Stomach smooth muscle (tissue), 2 donors: ENCODE results near the gene CST9L.

ENCODE experiments used
- H3K27ac ChIP-seq: one replicate; pipeline ENCODE4 v1.7.0; 2013; ENCODE audit warnings: mild to moderate bottlenecking, low read length, inconsistent platforms
- H3K27me3 ChIP-seq, 2 donors: one replicate each; pipeline ENCODE4 v1.7.0; 2013; ENCODE audit warnings: low read length in 2 of 2; ENCODE audit not compliant: insufficient read depth in 2 of 2, control insufficient read depth in 1 of 2
- H3K36me3 ChIP-seq, 2 donors: one replicate each; pipeline ENCODE4 v1.7.0; 2013; ENCODE audit warnings: low read length in 2 of 2; ENCODE audit not compliant: control insufficient read depth in 2 of 2, insufficient read depth in 2 of 2
- H3K4me1 ChIP-seq: one replicate; pipeline ENCODE4 v1.7.0; 2013; ENCODE audit warnings: low read length; ENCODE audit not compliant: control insufficient read depth, insufficient read depth
- H3K4me3 ChIP-seq, 2 donors: one replicate each; pipeline ENCODE4 v1.7.0; 2013; ENCODE audit warnings: low read length in 2 of 2
- H3K9ac ChIP-seq, 2 donors: one replicate each; pipeline ENCODE4 v1.7.0; 2013; ENCODE audit warnings: low read length in 2 of 2, mild to moderate bottlenecking in 1 of 2
- H3K9me3 ChIP-seq, 2 donors: one replicate each; pipeline ENCODE4 v1.7.0; 2013; ENCODE audit warnings: low read length in 2 of 2; ENCODE audit not compliant: control insufficient read depth in 2 of 2
- donor health status: healthy.
- donor health status: Pancreatic carcinoma.

CST9L gene

DNA sequence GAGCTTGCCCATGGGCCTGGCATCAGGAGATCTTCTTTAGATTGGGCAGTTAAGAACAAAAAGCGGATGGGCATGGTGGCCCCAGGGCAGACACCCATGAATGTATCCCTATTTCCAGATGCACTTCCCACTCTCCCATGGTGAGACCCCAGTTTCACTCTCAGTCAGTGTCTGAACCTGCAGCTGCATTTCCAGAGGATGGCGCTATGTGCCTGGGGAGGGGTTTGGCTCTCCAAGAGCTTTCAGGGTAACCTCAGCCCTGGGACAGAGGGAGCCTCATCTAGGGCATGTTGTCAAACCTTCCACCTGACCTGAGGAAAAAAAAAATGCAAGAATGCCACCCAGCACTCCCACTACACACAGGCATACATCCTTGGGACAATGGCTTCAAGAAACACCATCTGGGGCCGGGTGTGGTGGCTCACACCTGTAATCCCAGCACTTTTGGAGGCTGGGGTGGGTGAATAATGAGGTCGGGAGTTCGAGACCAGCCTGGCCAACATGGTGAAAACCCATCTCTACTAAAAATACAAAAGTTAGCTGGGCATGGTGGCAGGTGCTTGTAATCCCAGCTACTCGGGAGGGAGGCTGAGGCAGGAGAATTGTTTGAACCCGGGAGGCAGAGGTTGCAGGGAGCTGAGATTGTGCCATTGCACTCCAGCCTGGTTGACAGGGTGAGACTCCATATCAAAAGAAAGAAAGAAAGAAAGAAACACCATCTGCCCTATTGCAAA lies 1.9 kb downstream of the CST9L start:
- no peak overlapping the region for H3K27ac ChIP-seq
- H3K9me3 ChIP-seq: peaks cover 0 to 10% of the 10 kb centered on the region in 2 donors

GRCh38 chr20:23565503-23566045 lies 2.7 kb downstream of the CST9L start:
- no peaks in the 10 kb centered on the region for H3K4me1 ChIP-seq
- no peak overlapping the region for H3K9ac ChIP-seq
- peaks cover 2 to 3% of the 10 kb centered on the region in 2 donors for H3K27me3 ChIP-seq
- no peak overlapping the region for H3K4me3 ChIP-seq
- H3K9me3 ChIP-seq: peaks cover under 1 to 13% of the 10 kb centered on the region in 2 donors
- no peaks in the 10 kb centered on the region for H3K36me3 ChIP-seq
- no peak overlapping the region for H3K27ac ChIP-seq

More for the DNA sequence above, 1.9 kb downstream of the CST9L start:
- H3K4me3 ChIP-seq: no peak overlapping the region
- no peak overlapping the region for H3K9ac ChIP-seq
- no peaks in the 10 kb centered on the region for H3K36me3 ChIP-seq
- no peaks in the 10 kb centered on the region for H3K4me1 ChIP-seq
- peaks cover 2 to 3% of the 10 kb centered on the region in 2 donors for H3K27me3 ChIP-seq

DNA sequence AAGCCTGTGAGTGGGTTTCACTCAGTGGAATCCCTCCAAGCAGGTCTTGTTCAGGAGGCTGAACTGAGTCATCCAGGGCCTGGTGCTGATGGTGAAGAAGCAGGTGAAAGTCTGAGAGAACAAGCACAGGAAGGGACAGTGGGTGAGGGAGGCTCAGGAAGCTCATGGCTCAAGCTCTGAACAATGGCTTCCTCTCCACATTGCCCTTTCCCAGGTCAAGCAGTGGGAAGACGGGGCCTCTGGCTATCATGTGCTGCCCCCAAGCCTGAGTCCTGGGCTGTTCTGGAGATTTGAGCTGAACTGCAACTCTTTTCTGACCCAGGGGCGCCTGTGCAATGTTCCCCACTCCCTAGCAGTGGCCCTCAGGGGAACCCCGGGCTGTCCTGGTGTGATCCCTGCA lies 3.4 kb downstream of the CST9L start:
- Histone ChIP-seq H3K4me3 (no peak overlapping the region), H3K9ac (no peak overlapping the region), H3K27ac (no peak overlapping the region), H3K27me3 (peaks cover 2 to 3% of the 10 kb centered on the region in 2 donors), H3K4me1 (no peaks in the 10 kb centered on the region), H3K36me3 (no peaks in the 10 kb centered on the region), H3K9me3 (peaks cover 6 to 18% of the 10 kb centered on the region in 2 donors)

GRCh38 chr20:23562721-23563342 lies 5.5 kb downstream of the CST9L start:
- Histone ChIP-seq H3K36me3 (no peaks in the 10 kb centered on the region), H3K9ac (no peak overlapping the region), H3K27ac (no peak overlapping the region), H3K4me3 (no peak overlapping the region), H3K9me3 (peaks cover 6 to 18% of the 10 kb centered on the region in 2 donors), H3K4me1 (no peaks in the 10 kb centered on the region), H3K27me3 (no peaks in the 10 kb centered on the region)

DNA sequence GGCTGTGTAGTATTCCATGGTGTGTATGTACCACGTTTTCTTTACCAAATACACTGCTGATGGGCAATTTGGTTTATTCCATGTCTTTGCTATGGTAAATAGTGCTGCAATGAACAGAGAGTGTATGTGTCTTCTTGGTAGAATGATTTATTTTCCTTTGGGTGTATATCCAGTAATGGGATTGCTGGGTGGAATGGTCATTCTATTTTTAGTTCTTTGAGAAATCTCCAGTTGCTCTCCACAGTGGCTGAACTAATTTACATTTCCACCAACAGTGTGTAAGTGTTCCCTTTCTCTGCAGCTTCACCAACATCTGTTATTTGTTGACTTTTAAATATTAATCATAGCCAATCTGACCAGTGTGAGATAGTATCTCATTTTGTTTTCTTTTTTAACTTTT lies 13.9 kb downstream of the CST9L start:
- Histone ChIP-seq H3K9me3 (no peaks in the 10 kb centered on the region), H3K9ac (no peak overlapping the region), H3K27me3 (peaks cover 0 to 4% of the 10 kb centered on the region in 2 donors), H3K36me3 (no peaks in the 10 kb centered on the region), H3K4me1 (no peaks in the 10 kb centered on the region), H3K27ac (no peak overlapping the region), H3K4me3 (no peak overlapping the region)

- H3K4me1 ChIP-seq: no peaks in the 10 kb centered on the region
- H3K9me3 ChIP-seq: no peaks in the 10 kb centered on the region
- no peak overlapping the region for H3K27ac ChIP-seq
- no peak overlapping the region for H3K4me3 ChIP-seq
- H3K9ac ChIP-seq: no peak overlapping the region
- no peaks in the 10 kb centered on the region for H3K36me3 ChIP-seq
- H3K27me3 ChIP-seq: peaks cover 0 to 6% of the 10 kb centered on the region in 2 donors
Measured at GRCh38 chr20:23551786-23552185, 16.5 kb downstream of the CST9L start.

DNA sequence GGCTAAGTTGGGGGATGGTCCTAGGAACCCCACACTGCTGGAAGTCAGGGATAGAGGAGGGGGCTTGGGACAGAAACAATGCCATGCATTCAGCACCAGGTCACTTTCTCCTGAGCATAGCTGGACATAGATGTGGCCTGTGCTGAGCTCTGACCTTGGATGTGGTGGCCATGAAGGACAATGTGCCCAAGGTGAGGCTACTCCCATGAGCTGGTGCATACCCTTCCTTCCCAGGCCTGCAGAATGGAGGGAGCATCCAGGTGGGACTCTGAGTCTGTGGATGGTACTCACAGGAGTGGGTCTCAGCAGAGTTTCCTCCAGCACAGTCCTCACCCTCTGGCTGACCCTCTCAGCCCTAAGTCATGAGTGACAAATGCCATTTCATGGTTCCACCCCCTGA lies 16.9 kb downstream of the CST9L start:
- no peaks in the 10 kb centered on the region for H3K4me1 ChIP-seq
- H3K36me3 ChIP-seq: no peaks in the 10 kb centered on the region
- H3K27ac ChIP-seq: no peak overlapping the region
- H3K9me3 ChIP-seq: no peaks in the 10 kb centered on the region
- no peak overlapping the region for H3K4me3 ChIP-seq
- H3K9ac ChIP-seq: no peak overlapping the region
- peaks cover 0 to 6% of the 10 kb centered on the region in 2 donors for H3K27me3 ChIP-seq

- Histone ChIP-seq H3K4me3 (no peak overlapping the region), H3K4me1 (no peaks in the 10 kb centered on the region), H3K9ac (no peak overlapping the region), H3K36me3 (no peaks in the 10 kb centered on the region), H3K27me3 (peaks cover 0 to 6% of the 10 kb centered on the region in 2 donors), H3K9me3 (no peaks in the 10 kb centered on the region), H3K27ac (no peak overlapping the region)
Measured at GRCh38 chr20:23550227-23550626, 18.1 kb downstream of the CST9L start.

- Histone ChIP-seq H3K4me1 (no peaks in the 10 kb centered on the region), H3K27me3 (peaks cover 0 to 8% of the 10 kb centered on the region in 2 donors), H3K9ac (no peak overlapping the region), H3K27ac (no peak overlapping the region), H3K4me3 (no peak overlapping the region), H3K36me3 (no peaks in the 10 kb centered on the region), H3K9me3 (no peaks in the 10 kb centered on the region)
Measured at GRCh38 chr20:23548408-23548807, 19.9 kb downstream of the CST9L start.

- Histone ChIP-seq H3K4me1 (no peaks in the 10 kb centered on the region), H3K27ac (no peak overlapping the region), H3K36me3 (no peaks in the 10 kb centered on the region), H3K9me3 (no peaks in the 10 kb centered on the region), H3K9ac (no peak overlapping the region), H3K4me3 (no peak overlapping the region), H3K27me3 (peaks cover 0 to 8% of the 10 kb centered on the region in 2 donors)
Measured at GRCh38 chr20:23547613-23548012, 20.7 kb downstream of the CST9L start.
